ENCODE results near the gene KPTN. TPM values are rescaled to one million over a fixed set of nuclear protein-coding genes. Genes with fewer than 3 reads are reported as not detected.
"Not testable (repeated sequence)": the region's sequence is repeated elsewhere in the genome, so short reads cannot be mapped to it uniquely, and the experiment has no call there.

The KPTN gene
- total and polyA plus RNA-seq, 7 donors, result 3.8 to 21.5 (median 8.2) TPM

GRCh38 chr19:47487551-47488515 lies 3.8 kb upstream of the KPTN start:
- Histone ChIP-seq H3K36me3 (ENCODE audit: insufficient read depth in 1 of 2, low read depth in 1 of 2) (peaks cover 0 to 56% of the 10 kb centered on the region in 2 donors), H3K27me3 (ENCODE audit: insufficient read depth in 3 of 3, low read length in 2 of 3) (no peaks in the 10 kb centered on the region), H3K4me1 (peaks cover 7% of the 10 kb centered on the region), H3K9me3 (no peaks in the 10 kb centered on the region), H3K27ac (no peak overlapping the region), H3K4me3 (no peak overlapping the region)
- no peak for ATAC-seq
- no peak for TF ChIP-seq CTCF (IDR thresholded peaks at IDR 0.05)
- intact Hi-C loops (cut with DNase I), result no loop called here
- peak in 1 of 2 donors; percentile 30 for DNase-seq
- WGBS, 3 donors, result 79 to 87% (median 83%) methylated on average over 19 of the region's 19 CpGs

- peak in 1 of 2 donors; percentile 52 for DNase-seq
- TF ChIP-seq CTCF (IDR thresholded peaks at IDR 0.05), result no peak
- no peak for ATAC-seq
- peaks cover 7% of the 10 kb centered on the region for H3K4me1 ChIP-seq
- no peak overlapping the region for H3K27ac ChIP-seq
- H3K9me3 ChIP-seq, result no peaks in the 10 kb centered on the region
- no peaks in the 10 kb centered on the region for H3K27me3 ChIP-seq (ENCODE audit: insufficient read depth in 3 of 3, low read length in 2 of 3)
- intact Hi-C loops (cut with DNase I), result no loop called here
- 55 to 61% (median 56%) methylated on average over 9 of the region's 9 CpGs for WGBS, 3 donors
- H3K36me3 ChIP-seq (ENCODE audit: insufficient read depth in 1 of 2, low read depth in 1 of 2), result peaks cover 0 to 47% of the 10 kb centered on the region in 2 donors
- no peak overlapping the region for H3K4me3 ChIP-seq
These were observed 2.9 kb upstream of the KPTN start for GRCh38 chr19:47486900-47487299.

- H3K36me3 ChIP-seq (ENCODE audit: insufficient read depth in 1 of 2, low read depth in 1 of 2), result peaks cover 0 to 40% of the 10 kb centered on the region in 2 donors
- H3K27me3 ChIP-seq (ENCODE audit: insufficient read depth in 3 of 3, low read length in 2 of 3); H3K27ac ChIP-seq; H3K4me3 ChIP-seq; intact Hi-C loops (cut with DNase I); H3K9me3 ChIP-seq; H3K4me1 ChIP-seq; DNase-seq; ATAC-seq: not testable (repeated sequence)
- WGBS, 3 donors, result 83 to 84% (median 83%) methylated on average over 13 of the region's 13 CpGs
These were observed 2.2 kb upstream of the KPTN start for GRCh38 chr19:47486220-47486619.

GRCh38 chr19:47485210-47485609 lies 1.2 kb upstream of the KPTN start:
- ATAC-seq (no peak), DNase-seq (peak in 1 of 2 donors; percentile 6)
- Histone ChIP-seq H3K36me3 (ENCODE audit: insufficient read depth in 1 of 2, low read depth in 1 of 2) (peaks cover 0 to 32% of the 10 kb centered on the region in 2 donors), H3K9me3 (no peaks in the 10 kb centered on the region), H3K27me3 (ENCODE audit: insufficient read depth in 3 of 3, low read length in 2 of 3) (no peaks in the 10 kb centered on the region), H3K4me1 (peaks cover 7% of the 10 kb centered on the region), H3K27ac (peak overlapping the region; percentile 92), H3K4me3 (peak overlapping the region; percentile 66)
- intact Hi-C loops (cut with DNase I), result no loop called here
- WGBS, 3 donors, result 77 to 84% (median 82%) methylated on average over 6 of the region's 6 CpGs
- no peak for TF ChIP-seq CTCF (IDR thresholded peaks at IDR 0.05)

- Histone ChIP-seq H3K27ac (peak overlapping the region; percentile 92), H3K36me3 (ENCODE audit: insufficient read depth in 1 of 2, low read depth in 1 of 2) (peaks cover 0 to 19% of the 10 kb centered on the region in 2 donors), H3K9me3 (no peaks in the 10 kb centered on the region), H3K4me1 (peaks cover 7% of the 10 kb centered on the region), H3K27me3 (ENCODE audit: insufficient read depth in 3 of 3, low read length in 2 of 3) (no peaks in the 10 kb centered on the region), H3K4me3 (peak overlapping the region; percentile 66)
- intact Hi-C loops (cut with DNase I), result loop anchor here in 1 of 2 donors (5.0 kb wide), 1 partner anchor 46 kb away; no protein-coding TSS in a partner anchor
- DNase-seq (peak in 1 of 2 donors; percentile 52), ATAC-seq (no peak)
- WGBS, 3 donors, result 84 to 91% (median 86%) methylated on average over 15 of the region's 15 CpGs
- no peak for TF ChIP-seq CTCF (IDR thresholded peaks at IDR 0.05)
These were observed 819 bp downstream of the KPTN start for GRCh38 chr19:47483200-47483599.
